GM12878 (cell line): Measurements from ENCODE around the gene SLC1A1. TPM values are rescaled to one million over a fixed set of nuclear protein-coding genes. Genes with fewer than 3 reads are reported as not detected.

ENCODE experiments used
- ATAC-seq: fragments of 200-7000 bp; cut with Tn5 transposase; 3 replicates; pipeline ENCODE4 v1.9.1; 2020; ENCODE audit warnings: mild to moderate bottlenecking, moderate library complexity
- BruUV-seq: library from RNA; stranded (reverse); fragments of 400-500 nt; replicated peaks from 2 replicates; lab custom pipeline; 2021; lab: Mats Ljungman, UMichigan
- CTCF ChIA-PET: fragments of 300-600 bp; sonication (Branson Sonifier 250); formaldehyde crosslinking; extraction: SDS; loops from one replicate; lab custom pipeline; 2021; ENCODE audit warnings: inconsistent platforms; lab: Yijun Ruan, JAX
- POLR2A ChIA-PET: fragments of 350-600 bp; formaldehyde crosslinking; extraction: SDS; loops from one replicate; lab custom pipeline; 2021; ENCODE audit warnings: inconsistent platforms; lab: Charles Lee
- RAD21 ChIA-PET: fragments of 300-600 bp; sonication (Branson Sonifier 250); formaldehyde crosslinking; loops from one replicate; lab custom pipeline; 2023; ENCODE audit warnings: antibody characterized with exemption; ENCODE audit not compliant: unreplicated experiment; lab: Charles Lee
- SMC1A ChIA-PET: fragments of 300-600 bp; sonication (Branson Sonifier 250); formaldehyde crosslinking; loops from one replicate; lab custom pipeline; 2023; ENCODE audit not compliant: unreplicated experiment, uncharacterized antibody; lab: Charles Lee
- DNase-seq: peaks from one replicate; pipeline ENCODE4 v3.0.0-alpha.2; 2011; ENCODE audit warnings: low read depth, low spot score
- FAIRE-seq: peaks from 3 replicates; lab custom pipeline; 2011; peaks lifted over from hg19 to GRCh38; lab: Jason Lieb, UNC
- H2AFZ ChIP-seq: 2 replicates; pipeline ENCODE4 v1.6.0; 2011; ENCODE audit warnings: low read depth, low read length, control low read depth; ENCODE audit not compliant: control insufficient read depth
- H3K27ac ChIP-seq: 2 replicates; pipeline ENCODE4 v1.5.1; 2011; ENCODE audit warnings: control low read depth; ENCODE audit not compliant: control insufficient read depth, insufficient read depth
- H3K27me3 ChIP-seq, 2 experiments: replicated peaks in 1 of 2; 2 replicates each; pipeline versions ENCODE4 v1.6.0 to v1.6.1; 2011; ENCODE audit warnings: low read length in 1 of 2; ENCODE audit not compliant: control insufficient read depth in 2 of 2, insufficient read depth in 2 of 2
- H3K36me3 ChIP-seq, 2 experiments: 2 replicates each; pipeline ENCODE4 v1.5.1; 2011; ENCODE audit warnings: low read length in 1 of 2; ENCODE audit not compliant: control insufficient read depth in 2 of 2, insufficient read depth in 2 of 2
- H3K4me1 ChIP-seq: 2 replicates; pipeline ENCODE4 v1.6.1; 2011; ENCODE audit warnings: mild to moderate bottlenecking, low read length, moderate library complexity, mixed read lengths; ENCODE audit not compliant: control insufficient read depth, insufficient read depth
- H3K4me2 ChIP-seq: 2 replicates; pipeline ENCODE4 v1.6.0; 2011; ENCODE audit warnings: control low read depth; ENCODE audit not compliant: control insufficient read depth, insufficient read depth
- H3K4me3 ChIP-seq: fragments of 200-600 bp; sonication (generic); 2 replicates; pipeline ENCODE4 v1.5.1; 2016
- H3K79me2 ChIP-seq: 2 replicates; pipeline ENCODE4 v1.6.0; 2011; ENCODE audit warnings: low read length; ENCODE audit not compliant: control insufficient read depth, insufficient read depth
- H3K9ac ChIP-seq: 2 replicates; pipeline ENCODE4 v1.8.0; 2011; ENCODE audit warnings: low read length, control low read depth, mixed read lengths; ENCODE audit not compliant: control insufficient read depth, insufficient read depth
- H3K9me3 ChIP-seq: replicated peaks from 3 replicates; pipeline ENCODE4 v1.5.1; 2011; ENCODE audit warnings: mild to moderate bottlenecking, low read length; ENCODE audit not compliant: control insufficient read depth, insufficient read depth
- H4K20me1 ChIP-seq: 2 replicates; pipeline ENCODE4 v1.6.0; 2011; ENCODE audit not compliant: control insufficient read depth, insufficient read depth
- ASH2L ChIP-seq: fragments of 300-600, 200-600 bp; sonication (generic); IDR thresholded peaks from 2 replicates; pipeline ENCODE4 v1.6.1; 2017; ENCODE audit warnings: low read depth, mild to moderate bottlenecking, borderline replicate concordance
- BCL11A ChIP-seq: IDR thresholded peaks from 2 replicates; pipeline ENCODE4 v1.6.1; 2011; ENCODE audit warnings: low read depth, low read length
- EGR1 ChIP-seq, 2 experiments: IDR thresholded peaks; 1 replicate in 1 of 2; 2 replicates in 1 of 2; pipeline ENCODE4 v1.6.1; 2011 to 2012; ENCODE audit warnings: low read depth in 2 of 2, low read length in 2 of 2, borderline replicate concordance in 1 of 2, mild to moderate bottlenecking in 1 of 2, moderate library complexity in 1 of 2
- ESRRA ChIP-seq: IDR thresholded peaks from 2 replicates; pipeline ENCODE4 v1.6.1; 2012; ENCODE audit warnings: mild to moderate bottlenecking, low read length, improper control_type of control experiment
- HCFC1 ChIP-seq: fragments of 150-350 bp; IDR thresholded peaks from 2 replicates; pipeline ENCODE4 v1.6.1; 2014; ENCODE audit warnings: low read length
- HDAC6 ChIP-seq: fragments of 200-600 bp; sonication (generic); IDR thresholded peaks from one replicate; pipeline ENCODE4 v1.8.0; 2017; ENCODE audit warnings: antibody characterized with exemption; ENCODE audit not compliant: unreplicated experiment
- HSF1 ChIP-seq: fragments of 150-350 bp; IDR thresholded peaks from 2 replicates; pipeline ENCODE4 v1.6.1; 2014; ENCODE audit warnings: mild to moderate bottlenecking, low read depth, low read length
- JUND ChIP-seq: IDR thresholded peaks from 2 replicates; pipeline ENCODE4 v1.6.1; 2012; ENCODE audit warnings: low read depth, mild to moderate bottlenecking, low read length, improper control_type of control experiment, moderate library complexity
- MTA3 ChIP-seq: IDR thresholded peaks from 2 replicates; pipeline ENCODE4 v1.6.1; 2012; ENCODE audit warnings: low read length, inconsistent platforms, borderline replicate concordance
- RELA ChIP-seq: fragments of 450-650 bp; IDR thresholded peaks from 2 replicates; pipeline ENCODE4 v1.8.0; 2014; ENCODE audit warnings: borderline replicate concordance; ENCODE audit not compliant: partially characterized antibody
- SKIL ChIP-seq: fragments of 450-650 bp; IDR thresholded peaks from 2 replicates; pipeline ENCODE4 v1.6.1; 2017; ENCODE audit warnings: mild to moderate bottlenecking, low read depth, inconsistent platforms; ENCODE audit not compliant: poor library complexity, severe bottlenecking
- SMAD5 ChIP-seq: IDR thresholded peaks from 2 replicates; pipeline ENCODE4 v1.6.1; 2016; ENCODE audit warnings: antibody characterized with exemption, low read depth
- TCF7 ChIP-seq: IDR thresholded peaks from 2 replicates; pipeline ENCODE4 v1.6.1; 2014; ENCODE audit warnings: antibody characterized with exemption, borderline replicate concordance
- ZNF217 ChIP-seq: fragments of 450-650 bp; IDR thresholded peaks from 2 replicates; pipeline ENCODE4 v1.6.1; 2017; ENCODE audit warnings: antibody characterized with exemption, mild to moderate bottlenecking
- WGBS: methylation state at CpG from one replicate; pipeline ENCODE4 v1.1.6; 2016; ENCODE audit warnings: low lambda C conversion rate; ENCODE audit not compliant: insufficient replicate concordance, insufficient coverage; ENCODE audit errors: missing lambda C conversion rate; 5-methylcytosine and 5-hydroxymethylcytosine counted together
- in situ Hi-C: fragments of 300-500 bp; cut with MboI; formaldehyde crosslinking; loops from 9 replicates; pipeline ENCODE4 v1.14.3; 2018; ENCODE audit warnings: mixed read lengths
- intact Hi-C: fragments of 100-400 bp; cut with micrococcal nuclease; formaldehyde crosslinking; loops from one replicate; pipeline ENCODE4 v1.14.2; 2022; ENCODE audit not compliant: unreplicated experiment
- polyA plus RNA-seq, 11 experiments: library from polyadenylated mRNA; depleted of rRNA in 4 of 11; unstranded in 6 of 11; stranded (reverse) in 5 of 11; fragments of >200 nt; fragmentation: Nextera tagmentation in 4 of 11; fragmentation: Illumina TruSeq in 1 of 11; extraction: Ambion mirVana in 4 of 11; extraction: Trizol in 1 of 11; gene quantifications; 1 replicate in 1 of 11; 2 replicates in 10 of 11; pipeline versions ENCODE4 v1.2.1 to v1.2.3, GENCODE V29; 2011 to 2016; ENCODE audit warnings: inconsistent platforms in 2 of 11, missing spikeins in 2 of 11, low read depth in 1 of 11
- total RNA-seq, 4 experiments: library from RNA; depleted of rRNA in 3 of 4; stranded (reverse); fragments of >200 nt in 3 of 4; fragmentation: Illumina TruSeq in 1 of 4; extraction: Trizol in 1 of 4; gene quantifications; 2 replicates each; pipeline versions ENCODE4 v1.2.1 to v1.2.3, GENCODE V29; 2013 to 2021
- TF ChIP-seq, protein P1 (sequence below): fragments of 450-650 bp; IDR thresholded peaks from 2 replicates; pipeline ENCODE4 v1.6.1; 2016; ENCODE audit warnings: mild to moderate bottlenecking
- TF ChIP-seq, protein P2 (sequence below): fragments of 450-650 bp; IDR thresholded peaks from 2 replicates; pipeline ENCODE4 v1.6.1; 2018; ENCODE audit warnings: borderline replicate concordance, mild to moderate bottlenecking; ENCODE audit not compliant: partially characterized antibody

SLC1A1 gene
- total and polyA plus RNA-seq, 10 of the 15 experiments (the other 5 are each of a cell fraction or from before 2014, with no cell fraction given): 4.2 to 24.9 (median 18.3) TPM

DNA sequence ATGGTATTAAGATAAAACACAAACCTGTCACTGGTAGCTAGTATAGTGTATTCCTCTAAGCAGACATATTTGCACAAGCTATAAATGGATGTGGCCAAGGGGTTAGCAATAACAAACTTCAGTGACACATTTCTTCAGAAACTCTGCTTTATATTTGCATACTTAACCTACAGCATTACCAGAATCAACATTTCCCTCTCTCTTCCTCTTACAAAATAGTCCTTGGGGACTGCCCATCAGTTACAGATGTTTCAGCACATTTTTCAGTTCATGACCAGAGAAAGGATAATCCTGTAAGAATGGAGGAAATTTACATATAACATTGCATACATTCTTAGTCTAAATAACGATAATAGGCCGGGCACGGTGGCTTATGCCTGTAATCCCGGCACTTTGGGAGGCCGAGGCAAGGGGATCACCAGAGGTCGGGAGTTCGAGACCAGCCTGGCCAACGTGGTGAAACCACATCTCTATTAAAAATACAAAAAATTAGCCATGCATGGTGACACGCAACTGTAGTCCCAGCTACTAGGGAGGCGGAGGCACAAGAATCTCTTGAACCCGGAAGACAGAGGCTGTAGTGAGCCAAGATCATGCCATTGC lies 25.3 kb upstream of the SLC1A1 start:
- ChIA-PET SMC1A (interaction anchor here (0.7 to 3.0 kb wide), 12 partner anchors 9 to 179 kb away, joined by 3 to 15 read pairs (median 4); no protein-coding TSS in a partner anchor), RAD21 (interaction anchor here (0.7 to 1.9 kb wide), 11 partner anchors 9 to 179 kb away, joined by 3 to 10 read pairs (median 3); partner anchors contain the start of gene SLC1A1)
- FAIRE-seq: peak; percentile 88
- TF ChIP-seq HSF1 (no peak), ASH2L (peak; percentile 94; the same call in 1 of the 2 replicates), TCF7 (no peak), EGR1 (IDR thresholded peaks at IDR 0.05; ENCODE audit: borderline replicate concordance in 1 of 2, low read depth in 2 of 2, low read length in 2 of 2) (no peak), SMAD5 (no peak), JUND (peak; percentile 53; the same call in 1 of the 2 replicates), HCFC1 (no peak), MTA3 (peak; percentile 76; the same call in 1 of the 2 replicates), HDAC6 (no peak), SKIL (peak; percentile 88), BCL11A (peak; percentile 96), RELA (peak; percentile 74), ESRRA (no peak), ZNF217 (peak; percentile 94; the same call in 1 of the 2 replicates)
- TF ChIP-seq, protein P1, sequence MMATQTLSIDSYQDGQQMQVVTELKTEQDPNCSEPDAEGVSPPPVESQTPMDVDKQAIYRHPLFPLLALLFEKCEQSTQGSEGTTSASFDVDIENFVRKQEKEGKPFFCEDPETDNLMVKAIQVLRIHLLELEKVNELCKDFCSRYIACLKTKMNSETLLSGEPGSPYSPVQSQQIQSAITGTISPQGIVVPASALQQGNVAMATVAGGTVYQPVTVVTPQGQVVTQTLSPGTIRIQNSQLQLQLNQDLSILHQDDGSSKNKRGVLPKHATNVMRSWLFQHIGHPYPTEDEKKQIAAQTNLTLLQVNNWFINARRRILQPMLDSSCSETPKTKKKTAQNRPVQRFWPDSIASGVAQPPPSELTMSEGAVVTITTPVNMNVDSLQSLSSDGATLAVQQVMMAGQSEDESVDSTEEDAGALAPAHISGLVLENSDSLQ: peak; percentile 87
- TF ChIP-seq, protein P2, sequence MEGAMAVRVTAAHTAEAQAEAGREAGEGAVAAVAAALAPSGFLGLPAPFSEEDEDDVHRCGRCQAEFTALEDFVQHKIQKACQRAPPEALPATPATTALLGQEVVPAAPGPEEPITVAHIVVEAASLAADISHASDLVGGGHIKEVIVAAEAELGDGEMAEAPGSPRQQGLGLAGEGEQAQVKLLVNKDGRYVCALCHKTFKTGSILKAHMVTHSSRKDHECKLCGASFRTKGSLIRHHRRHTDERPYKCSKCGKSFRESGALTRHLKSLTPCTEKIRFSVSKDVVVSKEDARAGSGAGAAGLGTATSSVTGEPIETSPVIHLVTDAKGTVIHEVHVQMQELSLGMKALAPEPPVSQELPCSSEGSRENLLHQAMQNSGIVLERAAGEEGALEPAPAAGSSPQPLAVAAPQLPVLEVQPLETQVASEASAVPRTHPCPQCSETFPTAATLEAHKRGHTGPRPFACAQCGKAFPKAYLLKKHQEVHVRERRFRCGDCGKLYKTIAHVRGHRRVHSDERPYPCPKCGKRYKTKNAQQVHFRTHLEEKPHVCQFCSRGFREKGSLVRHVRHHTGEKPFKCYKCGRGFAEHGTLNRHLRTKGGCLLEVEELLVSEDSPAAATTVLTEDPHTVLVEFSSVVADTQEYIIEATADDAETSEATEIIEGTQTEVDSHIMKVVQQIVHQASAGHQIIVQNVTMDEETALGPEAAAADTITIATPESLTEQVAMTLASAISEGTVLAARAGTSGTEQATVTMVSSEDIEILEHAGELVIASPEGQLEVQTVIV: peak; percentile 32

More for the DNA sequence above, 25.3 kb upstream of the SLC1A1 start:
- in situ Hi-C loops (no loop called here), intact Hi-C loops (loop anchor here (2.0 kb wide), 3 partner anchors 26 to 276 kb away; partner anchors contain the start of genes AK3 and SLC1A1)
- no peaks in the 10 kb centered on the region for H3K27me3 ChIP-seq
- CTCF ChIA-PET: interaction anchor here (1.0 to 2.1 kb wide), 5 partner anchors 39 to 201 kb away, joined by 3 to 5 read pairs (median 3); partner anchors contain the start of gene SPATA6L
- WGBS: 2% methylated on average over 11 of the region's 11 CpGs
- H3K27ac ChIP-seq: peak overlapping the region; percentile 98
- DNase-seq (peak; percentile 96), ATAC-seq (peak; percentile 97)
- POLR2A ChIA-PET: no interaction called here
- H3K4me2 ChIP-seq: peak overlapping the region; percentile 78
- peak overlapping the region; percentile 25; the same call in 1 of the 2 replicates for H3K4me3 ChIP-seq
- H4K20me1 ChIP-seq: no peaks in the 10 kb centered on the region
- H3K9me3 ChIP-seq: peaks cover 5% of the 10 kb centered on the region; the same call in 1 of the 3 replicates
- H2AFZ ChIP-seq: 0 out of 2 replicates have a peak overlapping the region, but pooled peaks have one; percentile 64
- no TSS peak for BruUV-seq
- H3K79me2 ChIP-seq: peaks cover 2% of the 10 kb centered on the region; the same call in 1 of the 2 replicates
- H3K36me3 ChIP-seq: no peaks in the 10 kb centered on the region
- peaks cover 21% of the 10 kb centered on the region; the same call in 1 of the 2 replicates for H3K4me1 ChIP-seq
- peak overlapping the region; percentile 59 for H3K9ac ChIP-seq
